DMS153 treated with DMSO at 0.1 percent for 48 hours (cell line): ENCODE measurements around the gene RINT1.
"Not testable (repeated sequence)": the region's sequence is repeated elsewhere in the genome, so short reads cannot be mapped to it uniquely, and the experiment has no call there.

ENCODE experiments used
- DNase-seq: peaks from one replicate; lab custom pipeline; 2025; ENCODE audit not compliant: unreplicated experiment; lab: John Stamatoyannopoulos, UW

The RINT1 gene

GRCh38 chr7:105596866-105597265 is 64.9 kb downstream of the RINT1 start:
- no peak for DNase-seq

GRCh38 chr7:105599080-105599479 is 67.1 kb downstream of the RINT1 start:
- DNase-seq: not testable (repeated sequence)

GRCh38 chr7:105599551-105599950 is 67.5 kb downstream of the RINT1 start:
- DNase-seq: no peak

GRCh38 chr7:105600720-105601550 is 68.9 kb downstream of the RINT1 start:
- no peak for DNase-seq

- no peak for DNase-seq
Observed at GRCh38 chr7:105602325-105603305, 70.6 kb downstream of the RINT1 start.

GRCh38 chr7:105610165-105610930 is 78.3 kb downstream of the RINT1 start:
- DNase-seq: no peak

- DNase-seq: no peak
Observed at GRCh38 chr7:105611856-105612775, 80.1 kb downstream of the RINT1 start.

GRCh38 chr7:105612806-105613205 is 80.8 kb downstream of the RINT1 start:
- DNase-seq: no peak

- DNase-seq: no peak
Observed at GRCh38 chr7:105613611-105614330, 81.8 kb downstream of the RINT1 start.

GRCh38 chr7:105614341-105614840 is 82.4 kb downstream of the RINT1 start:
- no peak for DNase-seq
